ENCODE results near the gene CCDC27. TPM values are rescaled to one million over a fixed set of nuclear protein-coding genes. Genes with fewer than 3 reads are reported as not detected.

CCDC27 gene
- total and polyA plus RNA-seq, 4 experiments from 2014 or later: not detected

DNA sequence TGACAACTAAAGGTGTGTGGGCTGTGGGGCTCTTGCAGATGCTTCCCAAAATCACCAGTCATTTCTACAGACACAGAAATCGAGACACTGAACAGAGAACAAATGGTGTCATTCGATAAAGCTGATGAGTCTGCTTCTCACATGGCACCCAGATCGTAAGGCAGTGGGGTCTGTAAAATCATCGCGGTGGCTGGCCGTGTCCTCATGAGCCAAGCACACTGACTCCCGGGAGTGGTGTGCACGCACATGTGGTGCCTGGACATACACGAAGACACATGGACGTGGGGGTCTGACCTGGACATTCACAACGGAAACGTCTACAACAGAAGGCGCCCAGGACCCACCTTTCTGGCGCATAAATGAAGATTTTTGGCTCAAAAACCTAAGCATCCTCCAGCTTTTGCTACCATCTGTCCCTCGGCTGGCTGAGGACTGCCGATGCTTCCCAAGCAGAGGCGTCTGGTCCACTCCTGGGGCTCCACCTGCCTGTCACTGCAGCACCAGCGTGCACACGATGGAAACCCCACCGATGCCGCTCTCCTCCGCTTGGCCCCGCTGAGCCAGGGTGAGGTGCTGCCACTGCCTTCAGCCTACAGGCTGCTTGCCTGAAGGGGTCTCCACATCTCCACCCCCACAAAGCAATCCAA, 27.1 kb downstream of the CCDC27 start:
- H3K9me3 Mint-ChIP-seq: no peaks in the 10 kb centered on the region
- H3K4me3 Mint-ChIP-seq: no peak overlapping the region
- H3K27ac Mint-ChIP-seq: peak overlapping the region in 1 of 7 donors; percentile 77
- peaks cover 45% of the 10 kb centered on the region for H3K36me3 ChIP-seq (ENCODE audit: insufficient read depth, low read length)
- CTCF ChIA-PET (ENCODE audit: partially characterized antibody): no interaction called here
- H3K36me3 Mint-ChIP-seq: peaks cover 25 to 47% of the 10 kb centered on the region in 2 donors
- H3K4me1 Mint-ChIP-seq: peaks cover 3 to 14% (median 5%) of the 10 kb centered on the region in 4 donors
- no peak for DNase-seq
- no peak overlapping the region for H3K4me3 ChIP-seq (ENCODE audit: low read length in 2 of 2)
- no peak overlapping the region for H3K27ac ChIP-seq (ENCODE audit: low read depth, low read length)
- intact Hi-C loops (cut with micrococcal nuclease): no loop called here
- peaks cover 12% of the 10 kb centered on the region for H3K4me1 ChIP-seq (ENCODE audit: insufficient read depth, low read length)
- H3K9me3 ChIP-seq (ENCODE audit: control insufficient read depth in 1 of 2, low read length in 2 of 2): no peaks in the 10 kb centered on the region
- POLR2A ChIA-PET (ENCODE audit: partially characterized antibody): no interaction called here
- H3K27me3 ChIP-seq (ENCODE audit: insufficient read depth, low read length): no peaks in the 10 kb centered on the region
- H3K27me3 Mint-ChIP-seq: no peaks in the 10 kb centered on the region

DNA sequence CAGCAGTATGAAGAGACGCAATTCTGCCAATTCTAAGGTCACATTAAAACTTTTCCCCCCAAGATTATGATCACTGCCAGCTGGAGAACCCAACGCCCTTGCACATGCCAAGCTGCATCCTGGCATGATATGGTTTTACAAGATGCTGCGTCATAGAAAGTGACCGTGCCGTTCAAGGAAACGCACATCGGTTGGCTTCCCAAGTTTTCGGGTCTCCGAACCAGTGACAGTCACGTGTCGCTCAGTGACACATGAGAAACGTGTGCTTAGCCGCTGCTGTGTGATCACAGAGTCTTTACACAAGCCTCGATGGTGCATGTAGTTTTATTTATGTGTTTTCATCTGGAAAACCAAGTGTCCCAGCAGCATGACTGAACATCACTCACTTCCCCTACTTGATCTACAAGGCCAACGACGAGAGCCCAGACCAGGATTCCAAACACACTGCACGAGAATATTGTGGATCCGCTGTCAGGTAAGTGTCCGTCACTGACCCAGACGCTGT, 27.7 kb downstream of the CCDC27 start:
- Histone ChIP-seq H3K27ac (ENCODE audit: low read depth, low read length) (no peak overlapping the region), H3K27me3 (ENCODE audit: insufficient read depth, low read length) (no peaks in the 10 kb centered on the region), H3K9me3 (ENCODE audit: control insufficient read depth in 1 of 2, low read length in 2 of 2) (no peaks in the 10 kb centered on the region), H3K36me3 (ENCODE audit: insufficient read depth, low read length) (peaks cover 49% of the 10 kb centered on the region), H3K4me1 (ENCODE audit: insufficient read depth, low read length) (peaks cover 11% of the 10 kb centered on the region), H3K4me3 (ENCODE audit: low read length in 2 of 2) (no peak overlapping the region)
- Mint-ChIP-seq H3K4me1 (peaks cover 3 to 13% (median 5%) of the 10 kb centered on the region in 4 donors), H3K4me3 (no peak overlapping the region), H3K36me3 (peaks cover 27 to 51% of the 10 kb centered on the region in 2 donors), H3K27me3 (no peaks in the 10 kb centered on the region), H3K27ac (peak overlapping the region in 1 of 7 donors; percentile 20), H3K9me3 (no peaks in the 10 kb centered on the region)
- DNase-seq: no peak
- ChIA-PET CTCF (ENCODE audit: partially characterized antibody) (no interaction called here), POLR2A (ENCODE audit: partially characterized antibody) (no interaction called here)
- intact Hi-C loops (cut with micrococcal nuclease): no loop called here

DNA sequence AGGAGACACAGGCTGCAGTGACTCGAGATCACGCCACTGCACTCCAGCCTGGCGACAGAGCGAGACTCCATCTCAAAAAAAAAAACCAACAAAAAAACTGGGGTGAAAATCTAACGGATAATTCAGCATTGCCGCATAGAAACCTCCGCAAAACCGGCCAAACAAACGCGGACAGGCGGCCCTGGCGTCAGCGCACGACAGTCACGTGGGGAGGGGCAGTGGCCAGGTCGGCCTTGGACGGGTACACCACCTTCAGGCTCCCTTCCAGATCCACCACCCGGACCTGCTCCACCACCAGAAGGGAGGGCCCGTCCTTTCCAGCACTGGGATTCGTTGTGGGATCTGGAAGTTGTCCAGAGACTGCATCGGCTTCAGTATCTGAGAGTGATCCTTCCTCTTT, 28.7 kb downstream of the CCDC27 start:
- H3K4me1 Mint-ChIP-seq: peaks cover under 1 to 4% (median 1%) of the 10 kb centered on the region in 4 donors
- no peak overlapping the region for H3K4me3 ChIP-seq (ENCODE audit: low read length in 2 of 2)
- intact Hi-C loops (cut with micrococcal nuclease): no loop called here
- DNase-seq: no peak
- ChIA-PET CTCF (ENCODE audit: partially characterized antibody) (no interaction called here), POLR2A (ENCODE audit: partially characterized antibody) (no interaction called here)
- no peaks in the 10 kb centered on the region for H3K27me3 Mint-ChIP-seq
- no peak overlapping the region for H3K27ac ChIP-seq (ENCODE audit: low read depth, low read length)
- H3K27me3 ChIP-seq (ENCODE audit: insufficient read depth, low read length): no peaks in the 10 kb centered on the region
- H3K9me3 ChIP-seq (ENCODE audit: control insufficient read depth in 1 of 2, low read length in 2 of 2): no peaks in the 10 kb centered on the region
- no peak overlapping the region for H3K4me3 Mint-ChIP-seq
- no peaks in the 10 kb centered on the region for H3K9me3 Mint-ChIP-seq
- peaks cover 2% of the 10 kb centered on the region for H3K4me1 ChIP-seq (ENCODE audit: insufficient read depth, low read length)
- no peak overlapping the region for H3K27ac Mint-ChIP-seq
- peaks cover 58% of the 10 kb centered on the region for H3K36me3 ChIP-seq (ENCODE audit: insufficient read depth, low read length)
- H3K36me3 Mint-ChIP-seq: peaks cover 33 to 59% of the 10 kb centered on the region in 2 donors

DNA sequence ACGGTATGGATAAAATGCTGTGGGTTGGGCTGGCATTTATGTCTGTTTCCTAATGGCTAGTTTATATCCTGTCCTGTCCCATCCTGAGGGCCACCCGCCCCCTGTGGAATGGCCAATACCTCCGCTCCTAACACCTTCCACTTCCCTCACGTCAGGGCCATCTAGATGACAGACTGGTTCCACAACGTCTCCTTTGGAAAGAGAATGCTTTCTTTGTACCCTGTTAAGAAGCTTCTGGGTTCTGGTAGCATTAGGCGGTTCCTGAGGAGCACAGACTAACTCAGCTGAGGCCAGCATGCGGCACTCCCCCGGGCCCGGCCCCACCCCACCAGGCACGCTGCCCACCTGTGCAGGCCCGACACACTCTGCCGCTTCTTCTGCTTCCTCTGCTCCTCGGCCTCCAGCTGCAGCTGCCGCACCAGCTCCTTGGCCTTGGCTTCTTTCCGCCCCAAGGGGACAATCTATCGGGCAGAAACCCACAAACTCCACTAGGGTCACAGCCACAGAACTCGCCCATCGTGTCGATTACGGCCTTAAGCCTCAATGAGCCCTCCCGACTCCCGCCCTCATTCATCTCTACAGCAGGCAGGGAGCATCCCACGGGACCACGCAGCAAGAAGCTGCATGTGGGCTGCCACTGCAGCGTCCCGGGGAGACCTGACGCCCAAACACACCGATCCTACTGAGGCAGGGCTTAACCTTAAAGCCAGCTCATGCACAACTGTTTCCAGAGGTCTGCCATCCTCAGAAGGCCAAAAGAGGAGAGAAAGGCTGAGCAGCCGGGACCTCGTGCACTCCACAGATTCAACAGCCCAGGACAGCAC, 31.6 kb downstream of the CCDC27 start:
- H3K27ac ChIP-seq (ENCODE audit: low read depth, low read length): no peak overlapping the region
- H3K4me3 Mint-ChIP-seq: no peak overlapping the region
- peaks cover 36 to 72% of the 10 kb centered on the region in 2 donors for H3K36me3 Mint-ChIP-seq
- H3K36me3 ChIP-seq (ENCODE audit: insufficient read depth, low read length): peaks cover 72% of the 10 kb centered on the region
- peaks cover 7 to 20% (median 14%) of the 10 kb centered on the region in 4 donors for H3K4me1 Mint-ChIP-seq
- peaks cover 0 to 2% (median 0%) of the 10 kb centered on the region in 8 donors for H3K9me3 Mint-ChIP-seq
- no peaks in the 10 kb centered on the region for H3K27me3 Mint-ChIP-seq
- no peak overlapping the region for H3K4me3 ChIP-seq (ENCODE audit: low read length in 2 of 2)
- no peak overlapping the region for H3K27ac Mint-ChIP-seq
- DNase-seq: no peak
- H3K4me1 ChIP-seq (ENCODE audit: insufficient read depth, low read length): peaks cover 17% of the 10 kb centered on the region
- CTCF ChIA-PET (ENCODE audit: partially characterized antibody): interaction anchor here (1.8 kb wide), 1 partner anchor 10 kb away, joined by 5 read pairs; no protein-coding TSS in a partner anchor
- H3K27me3 ChIP-seq (ENCODE audit: insufficient read depth, low read length): no peaks in the 10 kb centered on the region
- POLR2A ChIA-PET (ENCODE audit: partially characterized antibody): no interaction called here
- intact Hi-C loops (cut with micrococcal nuclease): no loop called here
- H3K9me3 ChIP-seq (ENCODE audit: control insufficient read depth in 1 of 2, low read length in 2 of 2): no peaks in the 10 kb centered on the region

DNA sequence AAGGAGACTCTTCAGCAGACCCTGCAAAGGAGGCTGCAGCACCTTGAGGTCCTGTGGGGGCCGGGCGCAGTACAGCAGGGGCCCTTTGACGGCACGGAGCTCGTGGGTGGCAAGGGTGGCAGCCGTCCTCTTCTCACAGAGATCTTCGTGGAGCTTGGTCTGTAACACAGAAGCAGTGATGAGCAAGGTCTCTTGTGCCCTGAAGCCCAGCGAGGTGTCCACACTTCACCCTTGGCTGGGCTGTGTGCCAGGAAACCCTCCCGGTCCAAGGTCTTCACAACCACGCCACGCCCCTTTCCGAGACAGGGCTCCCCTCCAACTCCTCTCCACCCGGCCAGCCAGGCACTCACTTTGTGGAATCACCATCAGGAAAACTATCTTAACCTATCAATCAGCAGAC, 32.8 kb downstream of the CCDC27 start:
- Mint-ChIP-seq H3K27ac (peak overlapping the region in 1 of 7 donors; percentile 42), H3K4me3 (no peak overlapping the region), H3K4me1 (peaks cover 9 to 29% (median 16%) of the 10 kb centered on the region in 4 donors), H3K9me3 (peaks cover 0 to 2% (median 0%) of the 10 kb centered on the region in 8 donors), H3K36me3 (peaks cover 30 to 66% of the 10 kb centered on the region in 2 donors), H3K27me3 (no peaks in the 10 kb centered on the region)
- no peak overlapping the region for H3K4me3 ChIP-seq (ENCODE audit: low read length in 2 of 2)
- H3K4me1 ChIP-seq (ENCODE audit: insufficient read depth, low read length): peaks cover 22% of the 10 kb centered on the region
- DNase-seq: no peak
- H3K36me3 ChIP-seq (ENCODE audit: insufficient read depth, low read length): peaks cover 64% of the 10 kb centered on the region
- POLR2A ChIA-PET (ENCODE audit: partially characterized antibody): no interaction called here
- CTCF ChIA-PET (ENCODE audit: partially characterized antibody): interaction anchor here (1.5 to 1.6 kb wide), 2 partner anchors 9 to 12 kb away, joined by 3 to 4 read pairs; partner anchors contain the start of gene LRRC47
- intact Hi-C loops (cut with micrococcal nuclease): no loop called here
- H3K27ac ChIP-seq (ENCODE audit: low read depth, low read length): no peak overlapping the region
- no peaks in the 10 kb centered on the region for H3K9me3 ChIP-seq (ENCODE audit: control insufficient read depth in 1 of 2, low read length in 2 of 2)
- no peaks in the 10 kb centered on the region for H3K27me3 ChIP-seq (ENCODE audit: insufficient read depth, low read length)

DNA sequence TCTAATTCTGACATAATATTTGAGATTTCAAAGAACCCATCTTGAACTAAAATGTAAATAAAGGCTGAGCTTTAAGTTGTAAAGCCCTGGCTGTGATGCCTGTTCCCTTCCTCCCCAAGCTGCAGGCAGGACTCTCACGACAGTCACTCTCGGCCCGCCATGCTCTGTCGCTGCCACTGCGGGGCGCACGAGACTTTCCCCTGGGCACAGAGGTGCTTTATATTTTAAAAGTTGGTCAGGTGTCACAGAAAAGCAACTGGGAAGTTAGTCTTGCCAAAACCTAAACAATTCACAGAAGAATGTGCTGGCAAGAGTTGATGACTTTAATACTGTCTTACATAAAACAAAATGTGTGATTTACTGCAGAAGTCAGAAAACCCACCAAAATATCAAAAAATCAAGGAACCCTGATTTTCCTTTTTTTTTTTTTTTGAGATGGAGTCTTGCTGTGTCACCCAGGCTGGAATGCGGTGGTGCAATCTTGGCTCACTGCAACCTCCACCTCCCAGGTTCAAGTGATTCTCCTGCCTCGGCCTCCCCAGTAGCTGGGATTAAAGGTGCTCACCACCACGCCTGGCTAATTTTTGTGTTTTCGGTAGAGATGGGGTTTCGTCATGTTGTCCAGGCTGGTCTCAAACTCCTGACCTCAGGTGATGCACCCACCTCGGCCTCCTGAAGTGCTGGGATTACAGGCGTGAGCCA, 33.4 kb downstream of the CCDC27 start:
- Histone ChIP-seq H3K9me3 (ENCODE audit: control insufficient read depth in 1 of 2, low read length in 2 of 2) (no peaks in the 10 kb centered on the region), H3K27me3 (ENCODE audit: insufficient read depth, low read length) (no peaks in the 10 kb centered on the region), H3K36me3 (ENCODE audit: insufficient read depth, low read length) (peaks cover 59% of the 10 kb centered on the region), H3K4me3 (ENCODE audit: low read length in 2 of 2) (no peak overlapping the region), H3K27ac (ENCODE audit: low read depth, low read length) (no peak overlapping the region), H3K4me1 (ENCODE audit: insufficient read depth, low read length) (peaks cover 22% of the 10 kb centered on the region)
- peaks cover 25 to 60% of the 10 kb centered on the region in 2 donors for H3K36me3 Mint-ChIP-seq
- no peaks in the 10 kb centered on the region for H3K27me3 Mint-ChIP-seq
- POLR2A ChIA-PET (ENCODE audit: partially characterized antibody): no interaction called here
- no peak for DNase-seq
- peaks cover 0 to 2% (median 0%) of the 10 kb centered on the region in 8 donors for H3K9me3 Mint-ChIP-seq
- intact Hi-C loops (cut with micrococcal nuclease): no loop called here
- peak overlapping the region in 1 of 7 donors; percentile 42 for H3K27ac Mint-ChIP-seq
- H3K4me1 Mint-ChIP-seq: peaks cover 9 to 29% (median 16%) of the 10 kb centered on the region in 4 donors
- H3K4me3 Mint-ChIP-seq: no peak overlapping the region
- CTCF ChIA-PET (ENCODE audit: partially characterized antibody): interaction anchor here (1.5 to 2.0 kb wide), 3 partner anchors 10 to 12 kb away, joined by 3 to 4 read pairs (median 4); partner anchors contain the start of gene LRRC47

Measured in CD4-positive, alpha-beta memory T cell (primary cell).